Measurements from ENCODE around the gene ZRSR2. TPM values are rescaled to one million over a fixed set of nuclear protein-coding genes. Genes with fewer than 3 reads are reported as not detected.
"Not testable (repeated sequence)": the region's sequence is repeated elsewhere in the genome, so short reads cannot be mapped to it uniquely, and the experiment has no call there.

The ZRSR2 gene, protein sequence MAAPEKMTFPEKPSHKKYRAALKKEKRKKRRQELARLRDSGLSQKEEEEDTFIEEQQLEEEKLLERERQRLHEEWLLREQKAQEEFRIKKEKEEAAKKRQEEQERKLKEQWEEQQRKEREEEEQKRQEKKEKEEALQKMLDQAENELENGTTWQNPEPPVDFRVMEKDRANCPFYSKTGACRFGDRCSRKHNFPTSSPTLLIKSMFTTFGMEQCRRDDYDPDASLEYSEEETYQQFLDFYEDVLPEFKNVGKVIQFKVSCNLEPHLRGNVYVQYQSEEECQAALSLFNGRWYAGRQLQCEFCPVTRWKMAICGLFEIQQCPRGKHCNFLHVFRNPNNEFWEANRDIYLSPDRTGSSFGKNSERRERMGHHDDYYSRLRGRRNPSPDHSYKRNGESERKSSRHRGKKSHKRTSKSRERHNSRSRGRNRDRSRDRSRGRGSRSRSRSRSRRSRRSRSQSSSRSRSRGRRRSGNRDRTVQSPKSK
- total RNA-seq (ENCODE audit: unreplicated experiment): 8.4 TPM
- long read RNA-seq, partial matches to known transcripts: 1 of 4 reads
- long read RNA-seq, other reads (novel, unspliced or antisense): 1 of 4 reads

DNA sequence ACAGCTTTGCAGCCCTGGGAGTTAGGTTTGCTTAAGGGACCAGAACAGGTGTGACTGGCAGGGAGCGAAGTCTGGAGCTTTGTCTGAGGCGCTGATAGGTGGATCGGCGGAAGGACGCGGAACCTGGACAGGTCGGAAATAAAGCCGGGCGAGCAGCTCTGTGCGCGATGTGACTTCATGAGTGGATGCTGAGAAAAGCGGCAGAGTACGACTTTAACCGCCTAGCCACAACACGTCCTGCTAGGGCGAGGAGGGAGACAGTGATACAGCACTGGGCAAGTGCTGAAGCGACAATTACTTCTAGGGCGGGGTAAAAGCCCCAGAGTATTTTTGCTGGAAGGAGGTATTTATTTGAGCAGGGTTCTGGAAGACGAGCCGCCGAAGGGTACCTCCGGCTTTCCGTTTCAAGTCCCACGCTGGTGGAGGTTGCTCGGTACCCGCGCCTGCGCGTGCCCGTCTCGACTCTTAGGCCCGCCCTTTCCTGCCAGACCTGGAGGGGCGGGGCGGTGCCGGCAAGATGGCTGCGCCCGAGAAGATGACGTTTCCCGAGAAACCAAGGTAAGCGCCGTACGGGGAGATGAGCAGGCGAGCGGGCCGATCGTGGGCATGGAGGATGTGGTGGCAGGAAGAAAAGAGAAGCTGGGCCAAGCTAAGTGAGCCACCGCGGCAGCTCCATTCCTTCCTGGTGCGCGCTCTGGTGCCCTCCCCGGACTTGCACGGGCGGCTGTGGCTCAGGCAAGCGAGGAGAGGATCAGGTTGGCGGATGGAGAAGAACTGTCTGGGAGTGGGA is at the start of gene ZRSR2:
TSS of gene ZRSR2 (plus strand) at position 506 of the 790 bp plus-strand sequence. CDS start at position 518, 12 bp downstream.
- H3K27me3 Mint-ChIP-seq (ENCODE audit: unreplicated experiment): no peaks in the 10 kb centered on the region
- no peaks in the 10 kb centered on the region for H3K36me3 Mint-ChIP-seq (ENCODE audit: low read depth, unreplicated experiment)
- no peak within 1 kb of the TSS for H3K27ac Mint-ChIP-seq (ENCODE audit: unreplicated experiment)
- H3K9me3 Mint-ChIP-seq (ENCODE audit: unreplicated experiment): no peaks in the 10 kb centered on the region
- TF ChIP-seq, protein P1, sequence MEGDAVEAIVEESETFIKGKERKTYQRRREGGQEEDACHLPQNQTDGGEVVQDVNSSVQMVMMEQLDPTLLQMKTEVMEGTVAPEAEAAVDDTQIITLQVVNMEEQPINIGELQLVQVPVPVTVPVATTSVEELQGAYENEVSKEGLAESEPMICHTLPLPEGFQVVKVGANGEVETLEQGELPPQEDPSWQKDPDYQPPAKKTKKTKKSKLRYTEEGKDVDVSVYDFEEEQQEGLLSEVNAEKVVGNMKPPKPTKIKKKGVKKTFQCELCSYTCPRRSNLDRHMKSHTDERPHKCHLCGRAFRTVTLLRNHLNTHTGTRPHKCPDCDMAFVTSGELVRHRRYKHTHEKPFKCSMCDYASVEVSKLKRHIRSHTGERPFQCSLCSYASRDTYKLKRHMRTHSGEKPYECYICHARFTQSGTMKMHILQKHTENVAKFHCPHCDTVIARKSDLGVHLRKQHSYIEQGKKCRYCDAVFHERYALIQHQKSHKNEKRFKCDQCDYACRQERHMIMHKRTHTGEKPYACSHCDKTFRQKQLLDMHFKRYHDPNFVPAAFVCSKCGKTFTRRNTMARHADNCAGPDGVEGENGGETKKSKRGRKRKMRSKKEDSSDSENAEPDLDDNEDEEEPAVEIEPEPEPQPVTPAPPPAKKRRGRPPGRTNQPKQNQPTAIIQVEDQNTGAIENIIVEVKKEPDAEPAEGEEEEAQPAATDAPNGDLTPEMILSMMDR (IDR thresholded peaks at IDR 0.05; ENCODE audit: unreplicated experiment): no peak
- no peaks in the 10 kb centered on the region for H3K4me1 Mint-ChIP-seq (ENCODE audit: unreplicated experiment)
- peak; percentile 73 for DNase-seq (ENCODE audit: low spot score)
- no peak within 1 kb of the TSS for H3K4me3 Mint-ChIP-seq (ENCODE audit: unreplicated experiment)

DNA sequence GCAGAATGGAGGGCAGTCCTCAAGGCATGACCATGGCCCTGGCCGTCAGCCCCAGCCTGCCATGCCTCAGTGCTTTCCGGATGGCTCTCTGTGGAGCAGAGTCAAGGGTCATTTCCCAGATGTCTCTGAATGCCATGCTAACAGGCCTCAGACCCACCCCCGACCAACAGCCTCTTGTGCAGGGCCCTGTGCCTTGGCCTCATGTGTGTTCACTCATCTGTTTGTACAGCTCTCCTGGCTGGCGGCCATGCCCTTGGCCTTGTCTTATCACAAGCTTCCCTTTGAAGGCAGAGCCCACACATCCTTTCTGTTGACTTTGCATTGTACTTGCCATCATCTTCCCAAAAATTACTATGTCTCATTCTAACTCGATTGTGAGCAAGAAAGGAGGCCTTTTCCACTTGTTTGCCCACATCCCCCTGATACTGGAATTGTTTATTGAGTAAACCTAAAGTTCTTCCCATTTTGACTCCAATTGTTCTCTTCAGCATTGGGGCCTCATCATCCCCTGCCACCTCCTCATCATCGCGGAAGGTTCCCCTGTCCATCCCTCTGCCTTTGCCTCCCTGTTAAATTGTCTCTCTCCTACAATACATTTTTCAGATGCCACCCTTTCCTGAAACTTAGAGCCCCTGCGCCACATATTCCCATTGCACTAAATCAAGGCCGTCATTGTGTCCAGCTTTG is 46.0 kb upstream of the ZRSR2 start:
- H3K36me3 Mint-ChIP-seq (ENCODE audit: low read depth, unreplicated experiment): peaks cover 4% of the 10 kb centered on the region
- H3K4me1 Mint-ChIP-seq (ENCODE audit: unreplicated experiment): peaks cover 10% of the 10 kb centered on the region
- H3K9me3 Mint-ChIP-seq (ENCODE audit: unreplicated experiment): no peaks in the 10 kb centered on the region
- no peak overlapping the region for H3K4me3 Mint-ChIP-seq (ENCODE audit: unreplicated experiment)
- peaks cover 8% of the 10 kb centered on the region for H3K27me3 Mint-ChIP-seq (ENCODE audit: unreplicated experiment)
- DNase-seq (ENCODE audit: low spot score): no peak
- H3K27ac Mint-ChIP-seq (ENCODE audit: unreplicated experiment): no peak overlapping the region
- TF ChIP-seq, protein P1 (IDR thresholded peaks at IDR 0.05; ENCODE audit: unreplicated experiment): no peak

DNA sequence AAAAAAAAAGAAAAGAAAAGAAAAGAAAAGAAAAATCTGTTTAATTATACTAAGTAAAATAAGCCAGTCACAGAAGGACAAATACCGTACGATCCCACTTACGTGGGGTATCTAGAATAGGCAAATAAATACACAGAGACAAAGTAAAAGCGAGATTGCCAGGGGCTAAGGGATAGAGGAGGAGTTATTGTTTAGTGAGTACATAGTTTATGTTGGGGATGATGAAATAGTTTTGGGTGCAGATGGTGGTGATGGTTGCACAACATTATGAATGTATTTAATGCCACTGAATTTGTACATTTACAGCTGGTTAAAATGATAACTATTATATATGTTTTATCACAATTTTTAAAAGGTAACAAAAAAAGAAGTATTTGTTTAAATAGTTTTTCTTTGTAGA is 45.1 kb upstream of the ZRSR2 start:
- Mint-ChIP-seq H3K4me1 (ENCODE audit: unreplicated experiment) (peaks cover 14% of the 10 kb centered on the region), H3K36me3 (ENCODE audit: low read depth, unreplicated experiment) (peaks cover 4% of the 10 kb centered on the region), H3K9me3 (ENCODE audit: unreplicated experiment) (no peaks in the 10 kb centered on the region), H3K27ac (ENCODE audit: unreplicated experiment) (no peak overlapping the region), H3K4me3 (ENCODE audit: unreplicated experiment) (no peak overlapping the region), H3K27me3 (ENCODE audit: unreplicated experiment) (peaks cover 8% of the 10 kb centered on the region)
- TF ChIP-seq, protein P1 (IDR thresholded peaks at IDR 0.05; ENCODE audit: unreplicated experiment): no peak
- no peak for DNase-seq (ENCODE audit: low spot score)

DNA sequence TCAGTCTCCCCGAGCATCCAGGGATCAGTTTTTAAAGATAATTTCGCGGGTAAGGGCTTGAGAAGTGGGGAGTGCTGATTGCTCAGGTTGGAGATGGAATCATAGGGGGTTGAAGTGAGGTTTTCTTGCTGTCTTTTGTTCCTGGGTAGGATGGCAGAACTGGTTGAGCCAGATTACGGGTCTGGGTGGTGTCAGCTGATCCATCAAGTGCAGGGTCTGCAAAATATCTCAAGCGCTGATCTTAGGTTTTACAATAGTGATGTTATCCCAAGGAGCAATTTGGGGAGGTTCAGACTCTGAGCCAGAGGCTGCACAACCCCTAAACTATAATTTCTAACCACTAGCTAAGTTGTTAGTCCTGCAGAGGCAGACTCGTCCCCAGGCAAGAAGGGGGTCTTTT is 43.6 kb upstream of the ZRSR2 start:
- not testable (repeated sequence) for H3K9me3 Mint-ChIP-seq (ENCODE audit: unreplicated experiment); H3K27ac Mint-ChIP-seq (ENCODE audit: unreplicated experiment); H3K4me3 Mint-ChIP-seq (ENCODE audit: unreplicated experiment); H3K27me3 Mint-ChIP-seq (ENCODE audit: unreplicated experiment); H3K36me3 Mint-ChIP-seq (ENCODE audit: low read depth, unreplicated experiment); DNase-seq (ENCODE audit: low spot score)
- H3K4me1 Mint-ChIP-seq (ENCODE audit: unreplicated experiment): peaks cover 20% of the 10 kb centered on the region

DNA sequence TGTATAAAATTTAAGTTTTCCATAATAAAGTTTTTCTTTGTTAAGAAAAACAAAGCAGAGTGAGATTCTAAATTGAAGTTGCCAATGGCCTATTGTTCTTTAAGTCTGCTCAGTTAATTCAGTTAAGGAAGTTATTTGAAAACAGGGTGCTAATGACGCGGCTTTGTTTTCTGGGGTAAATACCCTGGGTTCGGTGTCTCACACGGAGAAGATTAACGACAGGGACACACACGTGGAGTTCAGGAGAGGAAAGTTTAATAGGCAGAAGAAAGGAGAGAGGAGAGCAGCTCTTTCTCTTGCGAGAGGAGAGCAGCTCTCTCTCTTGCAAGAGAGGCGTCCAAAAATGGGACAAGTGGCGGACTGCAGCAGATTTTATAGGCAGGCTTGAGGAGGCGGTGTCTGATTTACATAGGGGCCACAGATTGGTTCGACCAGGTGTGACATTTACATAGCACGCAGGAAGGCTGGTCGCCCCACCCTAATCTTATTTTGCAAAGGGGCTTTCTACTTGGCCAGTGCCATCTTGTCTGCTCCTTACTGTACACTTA is 42.6 kb upstream of the ZRSR2 start:
- TF ChIP-seq, protein P1 (IDR thresholded peaks at IDR 0.05; ENCODE audit: unreplicated experiment): no peak
- no peak overlapping the region for H3K4me3 Mint-ChIP-seq (ENCODE audit: unreplicated experiment)
- no peak for DNase-seq (ENCODE audit: low spot score)
- H3K4me1 Mint-ChIP-seq (ENCODE audit: unreplicated experiment): peaks cover 15% of the 10 kb centered on the region
- H3K36me3 Mint-ChIP-seq (ENCODE audit: low read depth, unreplicated experiment): peaks cover 4% of the 10 kb centered on the region
- no peaks in the 10 kb centered on the region for H3K9me3 Mint-ChIP-seq (ENCODE audit: unreplicated experiment)
- no peak overlapping the region for H3K27ac Mint-ChIP-seq (ENCODE audit: unreplicated experiment)
- H3K27me3 Mint-ChIP-seq (ENCODE audit: unreplicated experiment): peaks cover 8% of the 10 kb centered on the region
